Uterus (tissue), 2 donors: ENCODE data around the gene ZBED3.

Experiments used
- CTCF ChIP-seq, 4 experiments: fragments of 200-600 bp in 2 of 4; fragments of 450-650 bp in 2 of 4; sonication (generic) in 2 of 4; IDR thresholded peaks; one replicate each; pipeline ENCODE4 v1.5.1; 2016 to 2019; ENCODE audit warnings: antibody characterized with exemption in 4 of 4, mild to moderate bottlenecking in 2 of 4, moderate library complexity in 1 of 4
- POLR2A ChIP-seq, 2 donors: fragments of 450-650 bp; IDR thresholded peaks; one replicate each; pipeline ENCODE4 v1.6.1; 2016; ENCODE audit warnings: antibody characterized with exemption in 2 of 2, mild to moderate bottlenecking in 1 of 2, moderate library complexity in 1 of 2

- TF ChIP-seq CTCF (IDR thresholded peaks at IDR 0.05) (no peak), POLR2A (IDR thresholded peaks at IDR 0.05) (no peak)
Measured at GRCh38 chr5:77031891-77032290, 55.2 kb downstream of the ZBED3 start.
